HUES64 (cell line): Measurements from ENCODE around the gene DCP1A.
"Not testable (repeated sequence)": the region's sequence is repeated elsewhere in the genome, so short reads cannot be mapped to it uniquely, and the experiment has no call there.

ENCODE experiments used
- H3K27ac ChIP-seq: 2 replicates; pipeline ENCODE4 v1.7.0; 2013; ENCODE audit warnings: low read depth, low read length, inconsistent platforms
- H3K27me3 ChIP-seq: 2 replicates; pipeline ENCODE4 v1.6.1; 2013; ENCODE audit warnings: mild to moderate bottlenecking, low read length; ENCODE audit not compliant: insufficient read depth
- H3K36me3 ChIP-seq: 2 replicates; pipeline ENCODE4 v1.6.1; 2013; ENCODE audit warnings: mild to moderate bottlenecking, low read length; ENCODE audit not compliant: insufficient read depth
- H3K4me1 ChIP-seq: 2 replicates; pipeline ENCODE4 v1.6.1; 2013; ENCODE audit warnings: mild to moderate bottlenecking, low read length, moderate library complexity; ENCODE audit not compliant: insufficient read depth
- H3K4me3 ChIP-seq: 2 replicates; pipeline ENCODE4 v1.5.1; 2013; ENCODE audit warnings: mild to moderate bottlenecking, low read length, moderate library complexity
- H3K9ac ChIP-seq: 2 replicates; pipeline ENCODE4 v1.6.1; 2013; ENCODE audit warnings: mild to moderate bottlenecking, low read depth, low read length
- H3K9me3 ChIP-seq: 2 replicates; pipeline ENCODE4 v1.6.1; 2013; ENCODE audit warnings: low read depth, low read length; ENCODE audit not compliant: insufficient read depth
- WGBS: fragments of 150-250, 120-280 bp; methylation state at CpG from one replicate; pipeline ENCODE4 v1.1.7; 2013; ENCODE audit warnings: missing lambda C conversion rate; 5-methylcytosine and 5-hydroxymethylcytosine counted together

Gene DCP1A

GRCh38 chr3:53328746-53329145 lies 18.6 kb downstream of the DCP1A start:
- H3K4me3 ChIP-seq, result no peak overlapping the region
- no peak overlapping the region for H3K9ac ChIP-seq
- no peaks in the 10 kb centered on the region for H3K27me3 ChIP-seq
- H3K27ac ChIP-seq, result no peak overlapping the region
- WGBS, result 96% methylated on average over 5 of the region's 5 CpGs
- H3K9me3 ChIP-seq, result peaks cover 6% of the 10 kb centered on the region
- no peaks in the 10 kb centered on the region for H3K4me1 ChIP-seq
- peaks cover 48% of the 10 kb centered on the region for H3K36me3 ChIP-seq

GRCh38 chr3:53327986-53328385 lies 19.4 kb downstream of the DCP1A start:
- not testable (repeated sequence) for H3K27me3 ChIP-seq, H3K27ac ChIP-seq, H3K9me3 ChIP-seq, H3K9ac ChIP-seq, H3K4me3 ChIP-seq, H3K4me1 ChIP-seq
- peaks cover 44% of the 10 kb centered on the region for H3K36me3 ChIP-seq
- 91% methylated on average over 6 of the region's 6 CpGs for WGBS

- no peak overlapping the region for H3K9ac ChIP-seq
- peaks cover 6% of the 10 kb centered on the region for H3K9me3 ChIP-seq
- no peak overlapping the region for H3K27ac ChIP-seq
- H3K4me3 ChIP-seq, result no peak overlapping the region
- H3K4me1 ChIP-seq, result no peaks in the 10 kb centered on the region
- WGBS, result 91% methylated on average over 5 of the region's 5 CpGs
- peaks cover 31% of the 10 kb centered on the region for H3K36me3 ChIP-seq
- H3K27me3 ChIP-seq, result no peaks in the 10 kb centered on the region
These were observed 23.2 kb downstream of the DCP1A start for GRCh38 chr3:53324105-53324504.

- no peak overlapping the region for H3K9ac ChIP-seq
- no peaks in the 10 kb centered on the region for H3K9me3 ChIP-seq
- 93% methylated on average over 5 of the region's 5 CpGs for WGBS
- no peak overlapping the region for H3K27ac ChIP-seq
- H3K36me3 ChIP-seq, result peaks cover 36% of the 10 kb centered on the region
- no peak overlapping the region for H3K4me3 ChIP-seq
- H3K4me1 ChIP-seq, result no peaks in the 10 kb centered on the region
- no peaks in the 10 kb centered on the region for H3K27me3 ChIP-seq
These were observed 26.6 kb downstream of the DCP1A start for GRCh38 chr3:53320697-53321096.

- H3K36me3 ChIP-seq, result peaks cover 36% of the 10 kb centered on the region
- H3K4me1 ChIP-seq, result no peaks in the 10 kb centered on the region
- H3K27me3 ChIP-seq, result no peaks in the 10 kb centered on the region
- no peaks in the 10 kb centered on the region for H3K9me3 ChIP-seq
- H3K27ac ChIP-seq, result no peak overlapping the region
- WGBS, result 95% methylated on average over 3 of the region's 3 CpGs
- H3K9ac ChIP-seq, result no peak overlapping the region
- no peak overlapping the region for H3K4me3 ChIP-seq
These were observed 28.8 kb downstream of the DCP1A start for GRCh38 chr3:53318522-53318921.

- H3K27ac ChIP-seq, result no peak overlapping the region
- H3K4me3 ChIP-seq, result no peak overlapping the region
- H3K27me3 ChIP-seq, result no peaks in the 10 kb centered on the region
- peaks cover 60% of the 10 kb centered on the region for H3K36me3 ChIP-seq
- H3K4me1 ChIP-seq, result no peaks in the 10 kb centered on the region
- WGBS, result 97% methylated on average over 1 of the region's 1 CpG
- H3K9me3 ChIP-seq, result no peaks in the 10 kb centered on the region
- H3K9ac ChIP-seq, result no peak overlapping the region
These were observed 34.5 kb downstream of the DCP1A start for GRCh38 chr3:53312832-53313231.

- Histone ChIP-seq H3K9me3 (no peaks in the 10 kb centered on the region), H3K36me3 (peaks cover 60% of the 10 kb centered on the region), H3K4me1 (no peaks in the 10 kb centered on the region), H3K27me3 (no peaks in the 10 kb centered on the region), H3K27ac (no peak overlapping the region), H3K4me3 (no peak overlapping the region), H3K9ac (no peak overlapping the region)
- WGBS, result 89% methylated on average over 3 of the region's 3 CpGs
These were observed 35.5 kb downstream of the DCP1A start for GRCh38 chr3:53311882-53312281.

- WGBS, result 92% methylated on average over 3 of the region's 3 CpGs
- no peak overlapping the region for H3K4me3 ChIP-seq
- peaks cover 66% of the 10 kb centered on the region for H3K36me3 ChIP-seq
- no peak overlapping the region for H3K27ac ChIP-seq
- no peaks in the 10 kb centered on the region for H3K4me1 ChIP-seq
- no peak overlapping the region for H3K9ac ChIP-seq
- no peaks in the 10 kb centered on the region for H3K9me3 ChIP-seq
- no peaks in the 10 kb centered on the region for H3K27me3 ChIP-seq
These were observed 43.4 kb downstream of the DCP1A start for GRCh38 chr3:53303957-53304356.

GRCh38 chr3:53303549-53303948 lies 43.8 kb downstream of the DCP1A start:
- H3K27ac ChIP-seq, result no peak overlapping the region
- H3K9me3 ChIP-seq, result no peaks in the 10 kb centered on the region
- WGBS, result 90% methylated on average over 3 of the region's 3 CpGs
- no peak overlapping the region for H3K4me3 ChIP-seq
- H3K27me3 ChIP-seq, result no peaks in the 10 kb centered on the region
- no peaks in the 10 kb centered on the region for H3K4me1 ChIP-seq
- H3K9ac ChIP-seq, result no peak overlapping the region
- peaks cover 66% of the 10 kb centered on the region for H3K36me3 ChIP-seq

- no peak overlapping the region for H3K4me3 ChIP-seq
- no peaks in the 10 kb centered on the region for H3K4me1 ChIP-seq
- H3K36me3 ChIP-seq, result peaks cover 59% of the 10 kb centered on the region
- no peak overlapping the region for H3K27ac ChIP-seq
- 91% methylated on average over 2 of the region's 3 CpGs for WGBS
- no peaks in the 10 kb centered on the region for H3K27me3 ChIP-seq
- no peak overlapping the region for H3K9ac ChIP-seq
- no peaks in the 10 kb centered on the region for H3K9me3 ChIP-seq
These were observed 46.5 kb downstream of the DCP1A start for GRCh38 chr3:53300826-53301225.

- not testable (repeated sequence) for H3K9ac ChIP-seq, H3K4me3 ChIP-seq, H3K4me1 ChIP-seq, H3K27me3 ChIP-seq, H3K9me3 ChIP-seq, H3K27ac ChIP-seq
- WGBS, result 66% methylated on average over 5 of the region's 5 CpGs
- peaks cover 49% of the 10 kb centered on the region for H3K36me3 ChIP-seq
These were observed 47.7 kb downstream of the DCP1A start for GRCh38 chr3:53299611-53300023.

- Histone ChIP-seq H3K27me3 (no peaks in the 10 kb centered on the region), H3K4me1 (no peaks in the 10 kb centered on the region), H3K9ac (no peak overlapping the region), H3K9me3 (no peaks in the 10 kb centered on the region), H3K4me3 (no peak overlapping the region), H3K36me3 (peaks cover 35% of the 10 kb centered on the region), H3K27ac (no peak overlapping the region)
- WGBS, result no CpG with 5 or more reads among the region's 1 CpG
These were observed 51.9 kb downstream of the DCP1A start for GRCh38 chr3:53295410-53295809.
